ENCODE results near the gene GNG5.

- TF ChIP-seq CTCF (conservative IDR thresholded peaks at IDR 0.05; ENCODE audit: low read depth in 2 of 2) (no peak), CREB1 (CRISPR knock-in tag; IDR thresholded peaks at IDR 0.05; ENCODE audit: low read depth) (no peak), POLR2AphosphoS5 (IDR thresholded peaks at IDR 0.05; ENCODE audit: low read depth) (no peak), REST (IDR thresholded peaks at IDR 0.05; ENCODE audit: unreplicated experiment) (no peak), JUNB (IDR thresholded peaks at IDR 0.05; ENCODE audit: unreplicated experiment) (no peak)
Measured at GRCh38 chr1:84493747-84494146, 12.6 kb downstream of the GNG5 start.

All from GM23338 (cell line).